Measurements from ENCODE around the gene CDH4. TPM values are rescaled to one million over a fixed set of nuclear protein-coding genes. Genes with fewer than 3 reads are reported as not detected.

The CDH4 gene
- total RNA-seq, 1 donor from 2014 or later, result 0.23 TPM

GRCh38 chr20:61759286-61760065 lies 507.4 kb downstream of the CDH4 start:
- TF ChIP-seq, protein P1, sequence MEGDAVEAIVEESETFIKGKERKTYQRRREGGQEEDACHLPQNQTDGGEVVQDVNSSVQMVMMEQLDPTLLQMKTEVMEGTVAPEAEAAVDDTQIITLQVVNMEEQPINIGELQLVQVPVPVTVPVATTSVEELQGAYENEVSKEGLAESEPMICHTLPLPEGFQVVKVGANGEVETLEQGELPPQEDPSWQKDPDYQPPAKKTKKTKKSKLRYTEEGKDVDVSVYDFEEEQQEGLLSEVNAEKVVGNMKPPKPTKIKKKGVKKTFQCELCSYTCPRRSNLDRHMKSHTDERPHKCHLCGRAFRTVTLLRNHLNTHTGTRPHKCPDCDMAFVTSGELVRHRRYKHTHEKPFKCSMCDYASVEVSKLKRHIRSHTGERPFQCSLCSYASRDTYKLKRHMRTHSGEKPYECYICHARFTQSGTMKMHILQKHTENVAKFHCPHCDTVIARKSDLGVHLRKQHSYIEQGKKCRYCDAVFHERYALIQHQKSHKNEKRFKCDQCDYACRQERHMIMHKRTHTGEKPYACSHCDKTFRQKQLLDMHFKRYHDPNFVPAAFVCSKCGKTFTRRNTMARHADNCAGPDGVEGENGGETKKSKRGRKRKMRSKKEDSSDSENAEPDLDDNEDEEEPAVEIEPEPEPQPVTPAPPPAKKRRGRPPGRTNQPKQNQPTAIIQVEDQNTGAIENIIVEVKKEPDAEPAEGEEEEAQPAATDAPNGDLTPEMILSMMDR (IDR thresholded peaks at IDR 0.05; ENCODE audit: unreplicated experiment), result no peak
- no peaks in the 10 kb centered on the region for H3K9me3 Mint-ChIP-seq (ENCODE audit: unreplicated experiment)
- no peak overlapping the region for H3K27ac Mint-ChIP-seq (ENCODE audit: unreplicated experiment)
- no peak overlapping the region for H3K4me3 Mint-ChIP-seq (ENCODE audit: unreplicated experiment)
- no peaks in the 10 kb centered on the region for H3K4me1 Mint-ChIP-seq (ENCODE audit: unreplicated experiment)
- no peaks in the 10 kb centered on the region for H3K36me3 Mint-ChIP-seq (ENCODE audit: low read depth, unreplicated experiment)
- no peak for DNase-seq (ENCODE audit: low spot score)
- H3K27me3 Mint-ChIP-seq (ENCODE audit: unreplicated experiment), result peaks cover 2% of the 10 kb centered on the region

- DNase-seq (ENCODE audit: low spot score), result no peak
- Mint-ChIP-seq H3K4me1 (ENCODE audit: unreplicated experiment) (no peaks in the 10 kb centered on the region), H3K4me3 (ENCODE audit: unreplicated experiment) (no peak overlapping the region), H3K27ac (ENCODE audit: unreplicated experiment) (no peak overlapping the region), H3K9me3 (ENCODE audit: unreplicated experiment) (no peaks in the 10 kb centered on the region), H3K36me3 (ENCODE audit: low read depth, unreplicated experiment) (no peaks in the 10 kb centered on the region), H3K27me3 (ENCODE audit: unreplicated experiment) (peaks cover 2% of the 10 kb centered on the region)
- TF ChIP-seq, protein P1 (IDR thresholded peaks at IDR 0.05; ENCODE audit: unreplicated experiment), result no peak
These were observed 508.3 kb downstream of the CDH4 start for GRCh38 chr20:61760321-61760720.

DNA sequence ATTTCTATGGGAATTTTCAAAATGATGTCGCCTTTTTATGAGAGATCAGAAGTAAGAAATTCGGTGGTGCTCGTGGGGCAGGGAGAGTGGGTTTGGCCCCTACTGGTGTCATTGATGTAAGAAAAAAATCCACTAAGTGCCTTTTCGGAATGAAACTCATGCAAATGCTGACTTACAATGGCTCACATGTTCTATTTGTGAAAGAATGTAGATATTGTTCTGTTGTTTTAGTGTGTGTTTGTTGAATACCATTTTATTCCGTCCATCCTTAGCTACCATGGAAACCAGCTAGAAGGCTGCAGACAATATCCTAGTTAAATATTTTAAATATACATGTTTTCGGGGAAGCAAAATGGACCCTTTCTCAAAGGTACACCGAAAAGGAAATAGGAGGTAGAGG lies 508.7 kb downstream of the CDH4 start:
- TF ChIP-seq, protein P1 (IDR thresholded peaks at IDR 0.05; ENCODE audit: unreplicated experiment), result no peak
- H3K27ac Mint-ChIP-seq (ENCODE audit: unreplicated experiment), result no peak overlapping the region
- no peak overlapping the region for H3K4me3 Mint-ChIP-seq (ENCODE audit: unreplicated experiment)
- peaks cover 2% of the 10 kb centered on the region for H3K27me3 Mint-ChIP-seq (ENCODE audit: unreplicated experiment)
- DNase-seq (ENCODE audit: low spot score), result no peak
- no peaks in the 10 kb centered on the region for H3K36me3 Mint-ChIP-seq (ENCODE audit: low read depth, unreplicated experiment)
- H3K4me1 Mint-ChIP-seq (ENCODE audit: unreplicated experiment), result no peaks in the 10 kb centered on the region
- no peaks in the 10 kb centered on the region for H3K9me3 Mint-ChIP-seq (ENCODE audit: unreplicated experiment)

- H3K4me3 Mint-ChIP-seq (ENCODE audit: unreplicated experiment), result no peak overlapping the region
- H3K27ac Mint-ChIP-seq (ENCODE audit: unreplicated experiment), result no peak overlapping the region
- no peak for DNase-seq (ENCODE audit: low spot score)
- no peaks in the 10 kb centered on the region for H3K9me3 Mint-ChIP-seq (ENCODE audit: unreplicated experiment)
- H3K36me3 Mint-ChIP-seq (ENCODE audit: low read depth, unreplicated experiment), result no peaks in the 10 kb centered on the region
- peaks cover 2% of the 10 kb centered on the region for H3K27me3 Mint-ChIP-seq (ENCODE audit: unreplicated experiment)
- no peaks in the 10 kb centered on the region for H3K4me1 Mint-ChIP-seq (ENCODE audit: unreplicated experiment)
- TF ChIP-seq, protein P1 (IDR thresholded peaks at IDR 0.05; ENCODE audit: unreplicated experiment), result no peak
These were observed 509.5 kb downstream of the CDH4 start for GRCh38 chr20:61761453-61762166.

GRCh38 chr20:61762167-61762710 lies 510.2 kb downstream of the CDH4 start:
- H3K4me1 Mint-ChIP-seq (ENCODE audit: unreplicated experiment), result no peaks in the 10 kb centered on the region
- TF ChIP-seq, protein P1 (IDR thresholded peaks at IDR 0.05; ENCODE audit: unreplicated experiment), result no peak
- no peaks in the 10 kb centered on the region for H3K9me3 Mint-ChIP-seq (ENCODE audit: unreplicated experiment)
- peaks cover 2% of the 10 kb centered on the region for H3K27me3 Mint-ChIP-seq (ENCODE audit: unreplicated experiment)
- no peak overlapping the region for H3K4me3 Mint-ChIP-seq (ENCODE audit: unreplicated experiment)
- no peak overlapping the region for H3K27ac Mint-ChIP-seq (ENCODE audit: unreplicated experiment)
- no peak for DNase-seq (ENCODE audit: low spot score)
- H3K36me3 Mint-ChIP-seq (ENCODE audit: low read depth, unreplicated experiment), result no peaks in the 10 kb centered on the region

Data from endothelial cell (in vitro differentiated cells).